Colonic mucosa (tissue), 4 donors: Measurements from ENCODE around the gene BRD9. TPM values are rescaled to one million over a fixed set of nuclear protein-coding genes. Genes with fewer than 3 reads are reported as not detected.

Experiments
- DNase-seq: peaks from one replicate; pipeline ENCODE4 v3.0.0-alpha.2; 2020
- H3K27ac ChIP-seq: fragments of 200-600 bp; one replicate; pipeline ENCODE4 v1.8.0; 2021
- H3K27me3 ChIP-seq: fragments of 200-600 bp; one replicate; pipeline ENCODE4 v1.8.0; 2021
- H3K36me3 ChIP-seq: fragments of 200-600 bp; one replicate; pipeline ENCODE4 v1.8.0; 2021
- H3K4me1 ChIP-seq: fragments of 200-600 bp; one replicate; pipeline ENCODE4 v1.8.0; 2021; ENCODE audit warnings: mild to moderate bottlenecking
- H3K4me3 ChIP-seq: fragments of 200-600 bp; one replicate; pipeline ENCODE4 v1.8.0; 2021
- H3K9ac ChIP-seq, 2 donors: one replicate each; pipeline ENCODE4 v1.7.0; 2013; ENCODE audit warnings: control low read depth in 2 of 2, low read depth in 2 of 2, low read length in 2 of 2
- H3K9me3 ChIP-seq: fragments of 200-600 bp; one replicate; pipeline ENCODE4 v1.8.0; 2021
- CTCF ChIP-seq: fragments of 200-600 bp; IDR thresholded peaks from one replicate; pipeline ENCODE4 v1.8.0; 2022; ENCODE audit warnings: antibody characterized with exemption, mild to moderate bottlenecking
- intact Hi-C: fragments of 100-400 bp; cut with DNase I; formaldehyde crosslinking; loops from one replicate; pipeline ENCODE4 v1.14.1; 2022
- total RNA-seq, 2 donors: library from RNA; stranded (reverse); fragmentation: NEBNext Ultra II Directional in 1 of 2; extraction: Animal tissue kit (Norgen Biotek cat#: 25700) in 1 of 2; gene quantifications; one replicate each; pipeline ENCODE4 v1.2.1, GENCODE V29; 2021
- donor health status: healthy.
- donor health status: DM: no; HTN: no; CAD: no.
- donor health status: DM: no; HTN: no; CAD: no.

The BRD9 gene
- total RNA-seq, 2 donors from 2014 or later, result 22.3 to 41.8 TPM

- no peak overlapping the region for H3K9ac ChIP-seq
- no peaks in the 10 kb centered on the region for H3K4me1 ChIP-seq
- H3K27me3 ChIP-seq, result no peaks in the 10 kb centered on the region
- intact Hi-C loops, result no loop called here
- DNase-seq, result no peak
- no peak for TF ChIP-seq CTCF
- H3K9me3 ChIP-seq, result no peaks in the 10 kb centered on the region
- no peak overlapping the region for H3K27ac ChIP-seq
- H3K36me3 ChIP-seq, result no peaks in the 10 kb centered on the region
- no peak overlapping the region for H3K4me3 ChIP-seq
Measured at GRCh38 chr5:820245-820644, 72.4 kb downstream of the BRD9 start.

- Histone ChIP-seq H3K4me3 (no peak overlapping the region), H3K27ac (no peak overlapping the region), H3K9me3 (no peaks in the 10 kb centered on the region), H3K9ac (no peak overlapping the region), H3K4me1 (no peaks in the 10 kb centered on the region), H3K27me3 (no peaks in the 10 kb centered on the region), H3K36me3 (no peaks in the 10 kb centered on the region)
- intact Hi-C loops, result no loop called here
- no peak for DNase-seq
- no peak for TF ChIP-seq CTCF
Measured at GRCh38 chr5:819078-819477, 73.5 kb downstream of the BRD9 start.

- Histone ChIP-seq H3K4me3 (no peak overlapping the region), H3K4me1 (no peaks in the 10 kb centered on the region), H3K9ac (no peak overlapping the region), H3K27ac (no peak overlapping the region), H3K27me3 (no peaks in the 10 kb centered on the region), H3K36me3 (no peaks in the 10 kb centered on the region), H3K9me3 (no peaks in the 10 kb centered on the region)
- no peak for TF ChIP-seq CTCF
- intact Hi-C loops, result no loop called here
- no peak for DNase-seq
Measured at GRCh38 chr5:816176-816575, 76.4 kb downstream of the BRD9 start.

GRCh38 chr5:815449-815848 is 77.2 kb downstream of the BRD9 start:
- no peaks in the 10 kb centered on the region for H3K36me3 ChIP-seq
- H3K27ac ChIP-seq, result no peak overlapping the region
- H3K9ac ChIP-seq, result no peak overlapping the region
- H3K9me3 ChIP-seq, result no peaks in the 10 kb centered on the region
- intact Hi-C loops, result no loop called here
- H3K27me3 ChIP-seq, result no peaks in the 10 kb centered on the region
- no peaks in the 10 kb centered on the region for H3K4me1 ChIP-seq
- DNase-seq, result no peak
- H3K4me3 ChIP-seq, result no peak overlapping the region
- TF ChIP-seq CTCF, result no peak

Other genes with a start within 250 kb of the BRD9 start
- 1 to 10 TPM; 1.7 to 4.0 TPM for gene TPPP, start 199.4 kb downstream of the BRD9 start, total RNA-seq
- 1 to 10 TPM; 1.4 to 2.4 TPM for gene ZDHHC11B, start 108.1 kb downstream of the BRD9 start, total RNA-seq
- 1 to 10 TPM; 2.9 to 7.8 TPM for gene ZDHHC11, start 41.8 kb downstream of the BRD9 start, total RNA-seq
- 10 to 100 TPM in 1 of 2 donors, 1 to 10 TPM in 1; 5.8 to 18.1 TPM for gene TRIP13, start 83 bp upstream of the BRD9 start, total RNA-seq
- 1 to 10 TPM in 1 of 2 donors, under 1 TPM in 1; 0.94 to 1.9 TPM for gene NKD2, start 116.0 kb upstream of the BRD9 start, total RNA-seq
- 10 to 100 TPM; 64.6 to 81.2 TPM for gene SLC12A7, start 219.3 kb upstream of the BRD9 start, total RNA-seq